MM.1S (cell line): ENCODE measurements around the gene HLA-DQA2.

Experiments
- EZH2 ChIP-seq: fragments of 300-600 bp; sonication (generic); optimal IDR thresholded peaks from 2 replicates; pipeline ENCODE3; 2017; ENCODE audit warnings: low read depth, mild to moderate bottlenecking, antibody characterized with exemption, low read length, mixed read lengths
- TF ChIP-seq, protein P1 (sequence below): fragments of 300-600 bp; sonication (generic); IDR thresholded peaks from 2 replicates; pipeline ENCODE4 v1.5.1; 2016; ENCODE audit warnings: antibody characterized with exemption, low read length, mixed read lengths

DNA sequence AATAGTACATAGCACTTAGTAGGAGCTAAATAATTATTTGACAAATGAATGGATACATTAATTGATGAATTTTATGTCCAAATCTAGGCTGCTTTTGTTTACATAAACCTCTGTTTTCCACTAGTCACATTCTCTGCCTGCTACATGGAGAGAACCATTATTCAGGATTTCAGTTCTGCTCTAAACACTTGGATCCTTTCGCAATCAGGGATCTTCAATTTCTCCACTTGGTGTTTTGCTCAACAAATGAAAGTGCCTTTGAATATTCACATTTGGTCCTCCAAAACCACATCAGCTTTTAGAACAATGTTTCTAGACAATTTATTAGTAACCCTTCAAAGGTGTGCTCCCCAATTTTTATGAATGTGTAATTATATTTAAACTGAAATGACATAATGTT, 44.2 kb upstream of the HLA-DQA2 start:
- TF ChIP-seq, protein P1, sequence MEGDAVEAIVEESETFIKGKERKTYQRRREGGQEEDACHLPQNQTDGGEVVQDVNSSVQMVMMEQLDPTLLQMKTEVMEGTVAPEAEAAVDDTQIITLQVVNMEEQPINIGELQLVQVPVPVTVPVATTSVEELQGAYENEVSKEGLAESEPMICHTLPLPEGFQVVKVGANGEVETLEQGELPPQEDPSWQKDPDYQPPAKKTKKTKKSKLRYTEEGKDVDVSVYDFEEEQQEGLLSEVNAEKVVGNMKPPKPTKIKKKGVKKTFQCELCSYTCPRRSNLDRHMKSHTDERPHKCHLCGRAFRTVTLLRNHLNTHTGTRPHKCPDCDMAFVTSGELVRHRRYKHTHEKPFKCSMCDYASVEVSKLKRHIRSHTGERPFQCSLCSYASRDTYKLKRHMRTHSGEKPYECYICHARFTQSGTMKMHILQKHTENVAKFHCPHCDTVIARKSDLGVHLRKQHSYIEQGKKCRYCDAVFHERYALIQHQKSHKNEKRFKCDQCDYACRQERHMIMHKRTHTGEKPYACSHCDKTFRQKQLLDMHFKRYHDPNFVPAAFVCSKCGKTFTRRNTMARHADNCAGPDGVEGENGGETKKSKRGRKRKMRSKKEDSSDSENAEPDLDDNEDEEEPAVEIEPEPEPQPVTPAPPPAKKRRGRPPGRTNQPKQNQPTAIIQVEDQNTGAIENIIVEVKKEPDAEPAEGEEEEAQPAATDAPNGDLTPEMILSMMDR = no peak
- no peak for TF ChIP-seq EZH2
